GM18861 (cell line): ENCODE results near the gene GJA1.
"Not testable (repeated sequence)": the region's sequence is repeated elsewhere in the genome, so short reads cannot be mapped to it uniquely, and the experiment has no call there.

Experiments used
- ATAC-seq: cut with Tn5 transposase; IDR thresholded peaks from one replicate; pipeline ENCODE4 v1.9.1; 2021; ENCODE audit not compliant: unreplicated experiment

Gene GJA1

DNA sequence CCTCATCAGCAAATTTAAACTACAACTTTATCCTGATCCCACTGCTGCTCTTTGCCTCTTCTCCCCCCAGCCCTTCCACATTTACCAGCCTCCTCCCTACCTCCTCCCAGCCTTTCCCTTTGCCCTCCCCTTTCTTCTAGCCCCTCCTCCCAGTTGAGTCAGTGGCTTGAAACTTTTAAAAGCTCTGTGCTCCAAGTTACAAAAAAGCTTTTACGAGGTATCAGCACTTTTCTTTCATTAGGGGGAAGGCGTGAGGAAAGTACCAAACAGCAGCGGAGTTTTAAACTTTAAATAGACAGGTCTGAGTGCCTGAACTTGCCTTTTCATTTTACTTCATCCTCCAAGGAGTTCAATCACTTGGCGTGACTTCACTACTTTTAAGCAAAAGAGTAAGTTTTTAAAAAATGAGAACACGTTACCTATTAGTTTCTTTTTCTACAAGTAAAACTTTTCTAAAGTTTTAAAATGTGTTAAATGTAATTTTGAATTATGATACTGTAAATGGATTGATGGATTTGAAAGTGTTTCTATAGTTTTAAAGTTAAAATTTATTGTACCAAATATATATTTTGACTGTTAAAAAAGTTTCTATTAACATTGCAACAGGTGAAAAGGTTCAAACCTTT, at the start of gene GJA1:
TSS of gene GJA1 (plus strand) at position 203 of the 626 bp plus-strand sequence. CDS start 11,202 bp downstream, outside the sequence.
- ATAC-seq: no peak

DNA sequence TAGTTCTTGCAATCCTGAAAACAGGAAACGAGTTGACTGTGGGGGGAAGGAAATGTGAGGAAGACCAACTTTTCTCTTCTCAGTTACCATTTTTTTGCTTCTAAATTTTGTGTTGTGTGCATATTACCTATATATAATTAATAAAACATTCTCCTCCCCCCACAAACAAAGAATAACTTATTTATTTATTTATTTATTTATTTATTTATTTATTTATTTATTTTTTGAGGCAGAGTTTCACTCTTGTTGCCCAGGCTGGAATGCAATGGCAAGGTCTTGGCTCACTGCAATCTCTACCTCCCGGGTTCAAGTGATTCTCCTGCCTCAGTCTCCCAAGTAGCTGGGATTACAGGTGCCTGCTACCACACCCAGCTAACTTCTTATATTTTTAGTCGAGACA, 48.9 kb upstream of the GJA1 start:
- not testable (repeated sequence) for ATAC-seq

DNA sequence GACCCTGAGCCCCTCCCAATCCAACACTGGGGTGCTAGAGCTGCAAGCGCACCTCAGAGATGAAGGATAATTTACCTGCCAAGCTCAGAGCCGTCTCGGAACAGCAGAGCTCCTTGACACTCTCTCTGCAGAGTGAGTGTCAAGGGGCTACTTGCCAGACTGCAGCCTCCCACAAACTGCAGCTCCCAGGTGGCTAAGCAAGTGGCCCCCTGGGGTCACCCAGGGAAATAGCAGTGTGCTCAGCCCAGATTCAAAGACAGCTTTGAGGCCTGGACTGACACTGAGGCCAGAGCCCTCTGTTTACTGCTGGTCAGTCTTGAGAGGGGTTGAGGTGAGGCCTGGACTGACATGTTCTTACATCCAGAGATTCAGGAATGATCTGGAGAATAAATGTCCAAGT, 46.0 kb upstream of the GJA1 start:
- ATAC-seq: no peak

DNA sequence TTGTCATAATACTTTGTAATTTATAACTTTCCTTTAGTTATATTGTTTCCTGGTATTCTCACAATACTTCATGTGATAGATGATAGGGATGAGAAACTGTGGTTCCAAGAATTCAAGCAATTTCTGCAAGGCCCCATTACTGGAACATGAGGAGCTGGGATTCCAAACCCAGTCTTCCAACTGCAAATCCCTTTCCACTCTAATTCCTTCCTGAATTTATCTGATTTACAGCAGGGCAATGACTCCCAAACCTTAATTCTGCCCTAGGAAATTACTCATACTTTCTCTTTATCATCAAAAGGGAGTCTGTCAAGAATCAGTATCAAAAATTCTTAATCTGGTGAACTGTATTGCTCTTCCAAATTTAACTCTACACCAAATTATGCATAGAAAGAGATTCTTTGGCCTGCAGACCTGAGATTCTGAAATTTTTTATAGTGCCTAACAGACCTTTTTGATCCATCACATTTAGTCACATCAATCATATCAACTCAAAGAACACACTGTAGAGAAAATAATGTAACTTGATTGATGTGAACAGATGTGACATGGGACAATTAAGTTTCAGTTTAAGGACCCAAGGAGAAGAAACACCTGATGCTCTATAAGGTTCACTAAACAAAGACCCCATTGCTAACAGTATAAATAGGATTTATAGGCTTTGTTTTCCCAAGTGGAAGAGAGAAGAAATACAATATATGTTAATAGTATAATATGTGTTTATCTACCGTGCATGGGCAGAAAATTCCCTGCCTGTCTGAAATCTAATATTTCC, 41.5 kb upstream of the GJA1 start:
- no peak for ATAC-seq

DNA sequence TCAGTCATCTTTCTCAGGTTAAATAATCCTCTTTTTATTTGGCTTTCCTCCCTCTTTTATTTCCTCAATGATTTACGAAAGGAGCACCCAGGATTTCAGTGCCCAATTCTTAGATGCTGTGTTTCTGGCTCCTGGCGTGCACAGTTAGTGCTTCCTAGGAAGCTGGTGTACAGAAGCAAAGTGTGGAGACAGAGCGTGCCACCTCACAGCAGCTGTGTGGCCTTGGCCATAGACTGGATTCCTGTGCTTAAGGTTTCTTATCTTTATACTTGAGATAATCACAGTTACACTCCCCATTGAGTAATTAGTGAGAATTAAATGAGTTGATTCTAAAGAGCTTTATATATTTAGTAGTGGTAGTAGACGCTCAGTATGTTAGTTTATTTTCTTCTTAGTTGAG, 39.7 kb upstream of the GJA1 start:
- ATAC-seq: no peak

DNA sequence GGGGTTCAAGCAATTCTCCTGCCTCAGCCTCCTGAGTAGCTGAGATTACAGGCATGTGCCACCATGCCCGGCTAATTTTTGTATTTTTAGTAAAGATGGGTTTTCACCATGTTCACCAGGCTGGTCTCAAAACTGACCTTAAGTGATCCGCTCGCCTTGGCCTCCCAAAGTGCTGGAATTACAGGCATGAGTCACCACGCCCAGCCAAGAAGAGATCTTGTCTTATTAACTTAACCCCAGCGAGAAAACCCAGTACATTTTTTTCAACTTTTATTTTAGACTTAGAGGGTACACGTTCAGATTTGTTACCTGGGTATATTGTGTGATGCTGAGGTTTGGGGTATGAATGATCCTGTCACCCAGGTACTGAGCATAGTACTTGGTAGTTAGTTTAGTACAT, 38.3 kb upstream of the GJA1 start:
- not testable (repeated sequence) for ATAC-seq

DNA sequence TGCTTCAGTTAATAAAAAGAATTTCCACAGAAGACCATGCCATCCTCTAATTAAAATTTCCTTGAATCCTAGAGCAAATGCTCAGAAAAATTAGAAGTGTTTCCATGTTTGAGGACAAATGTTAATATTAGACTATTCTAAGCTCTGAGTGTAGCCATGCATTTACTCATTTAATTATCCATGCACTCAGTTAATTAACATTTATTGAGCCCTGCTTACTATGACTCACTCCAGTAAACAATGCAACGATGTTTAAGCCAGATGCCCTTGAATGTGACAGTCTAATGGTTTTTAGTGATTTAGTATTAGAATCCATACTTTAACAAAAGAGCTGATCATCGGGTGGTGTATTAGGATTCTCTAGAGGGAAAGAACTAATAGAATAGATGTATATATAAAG, 37.3 kb upstream of the GJA1 start:
- ATAC-seq: no peak

DNA sequence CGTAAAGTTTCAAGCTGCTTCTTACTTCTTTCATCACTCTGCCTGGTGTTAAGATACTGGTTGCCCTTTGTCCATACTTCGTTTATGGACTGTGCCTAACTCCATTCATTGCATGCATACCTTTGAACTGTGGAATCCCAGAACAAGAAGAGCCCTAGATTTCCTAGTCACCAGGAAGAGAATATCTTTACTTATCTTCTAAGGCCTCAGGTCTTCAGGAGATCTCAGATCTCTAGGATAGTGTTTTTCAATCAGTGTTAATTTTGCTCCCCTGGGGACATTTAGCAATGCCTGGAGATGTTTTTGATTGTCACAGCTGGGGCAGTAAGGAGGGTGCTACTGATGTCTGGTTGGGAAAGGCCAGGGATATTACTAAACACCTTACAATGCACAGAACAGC, 35.5 kb upstream of the GJA1 start:
- no peak for ATAC-seq

DNA sequence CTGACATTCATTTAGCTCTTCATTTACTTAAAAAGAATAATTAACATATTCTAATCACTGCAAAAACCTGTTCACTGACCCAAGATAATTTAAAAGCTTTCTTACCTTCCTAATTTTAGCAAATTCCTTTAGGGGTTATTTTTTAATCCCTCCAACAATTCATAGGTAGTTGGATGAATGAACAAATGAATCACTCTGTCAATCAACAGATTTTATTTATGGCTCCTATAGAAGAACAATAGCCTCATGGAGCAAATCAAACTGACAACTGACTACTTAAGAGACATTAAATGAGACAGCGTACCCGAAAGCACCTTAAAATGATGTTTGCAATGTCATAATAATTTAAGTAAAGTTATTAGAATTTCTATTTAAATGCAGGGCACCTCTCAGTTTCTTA, 31.5 kb upstream of the GJA1 start:
- ATAC-seq: no peak

DNA sequence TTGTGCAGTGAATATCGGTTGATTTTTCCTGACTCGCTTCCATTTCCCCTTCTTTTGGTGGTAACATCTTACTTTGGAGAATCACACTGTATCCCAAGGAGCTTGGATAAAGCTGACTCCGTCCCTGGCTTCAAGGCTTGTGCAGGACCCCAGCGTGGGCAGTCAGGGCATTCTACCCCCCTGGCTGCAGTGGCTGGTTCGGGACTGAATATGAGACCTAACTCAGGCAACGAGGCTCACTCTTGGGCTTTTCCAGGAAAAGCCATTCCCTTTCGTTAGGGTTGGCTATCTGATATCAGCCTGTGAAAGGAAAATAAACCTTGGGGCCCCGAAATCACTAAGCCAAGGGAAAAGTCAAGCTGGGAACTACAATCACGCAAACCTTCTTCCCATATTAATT, 30.1 kb upstream of the GJA1 start:
- no peak for ATAC-seq

DNA sequence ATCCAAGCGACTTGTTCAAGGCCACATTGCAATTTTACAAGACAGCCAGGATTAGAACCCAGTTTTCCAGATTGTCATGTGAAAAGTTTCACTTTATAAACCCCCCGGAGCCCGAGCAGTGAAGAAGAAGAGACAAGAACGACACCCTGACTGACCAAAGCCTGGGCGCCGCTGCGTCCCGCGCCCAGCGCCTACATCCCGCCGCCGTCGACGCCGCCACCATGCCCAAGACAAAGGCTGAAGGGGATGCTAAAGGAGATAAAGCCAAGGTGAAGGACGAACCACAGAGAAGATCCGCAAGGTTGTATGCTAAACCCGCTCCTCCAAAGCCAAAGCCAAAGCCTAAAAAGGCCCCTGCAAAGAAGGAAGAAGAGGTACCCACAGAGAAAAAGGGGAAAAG, 27.1 kb upstream of the GJA1 start:
- no peak for ATAC-seq

DNA sequence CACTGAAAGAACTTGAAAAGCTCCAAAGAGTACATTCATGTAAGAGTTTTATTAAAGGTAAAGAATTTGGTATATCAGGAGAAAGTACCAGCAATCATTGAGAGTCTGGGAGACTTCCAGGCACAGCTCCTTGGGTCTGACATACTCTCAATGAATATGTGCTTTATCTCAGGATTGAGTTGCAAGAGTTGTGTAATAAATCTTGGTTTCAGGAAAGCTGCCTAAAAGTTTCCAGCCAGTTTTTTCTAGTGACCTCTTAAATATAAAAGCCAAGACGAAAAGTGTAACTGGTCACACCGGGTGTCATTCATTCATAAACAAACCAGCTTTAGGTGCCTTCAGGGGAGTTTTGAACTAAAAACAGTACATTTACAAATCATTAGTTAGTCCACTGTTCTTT, 21.6 kb upstream of the GJA1 start:
- ATAC-seq: no peak

DNA sequence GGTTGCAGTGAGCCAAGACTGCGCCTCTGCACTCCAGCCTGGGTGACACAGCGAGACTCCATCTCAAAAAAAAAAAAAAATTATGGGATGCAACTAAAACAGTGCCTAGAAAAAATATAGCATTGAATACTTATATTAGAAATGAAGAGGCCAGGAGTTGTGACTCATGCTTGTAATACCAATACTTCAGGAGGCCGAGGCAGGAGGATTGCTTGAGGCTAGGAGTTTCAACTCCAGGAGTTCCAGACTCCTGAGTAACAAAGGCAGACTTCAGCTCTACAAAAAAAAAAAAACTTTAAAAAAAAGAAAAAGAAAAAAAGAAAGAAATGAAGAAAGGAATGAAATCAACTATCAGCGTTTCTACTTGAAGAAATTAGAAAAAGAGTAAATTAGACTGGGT, 17.1 kb upstream of the GJA1 start:
- ATAC-seq: no peak

DNA sequence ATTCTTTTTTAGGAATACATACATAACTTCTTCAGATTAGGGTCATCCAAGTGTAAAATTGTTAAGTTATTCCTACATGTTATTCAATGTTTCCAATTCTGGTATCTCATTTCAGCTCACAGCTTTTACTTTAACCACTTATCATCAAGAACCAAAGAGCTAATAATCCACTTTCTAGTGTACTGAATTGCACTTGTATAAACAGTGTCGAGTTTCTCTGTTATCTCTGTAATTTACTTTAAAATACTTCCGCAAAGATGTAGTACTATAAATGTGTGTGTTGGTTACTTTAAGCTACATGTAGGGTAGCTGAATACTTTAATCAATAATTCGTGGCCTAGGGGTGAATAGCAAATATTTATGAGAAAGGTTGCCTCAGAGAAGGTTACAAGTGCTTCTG, 8.8 kb upstream of the GJA1 start:
- no peak for ATAC-seq

DNA sequence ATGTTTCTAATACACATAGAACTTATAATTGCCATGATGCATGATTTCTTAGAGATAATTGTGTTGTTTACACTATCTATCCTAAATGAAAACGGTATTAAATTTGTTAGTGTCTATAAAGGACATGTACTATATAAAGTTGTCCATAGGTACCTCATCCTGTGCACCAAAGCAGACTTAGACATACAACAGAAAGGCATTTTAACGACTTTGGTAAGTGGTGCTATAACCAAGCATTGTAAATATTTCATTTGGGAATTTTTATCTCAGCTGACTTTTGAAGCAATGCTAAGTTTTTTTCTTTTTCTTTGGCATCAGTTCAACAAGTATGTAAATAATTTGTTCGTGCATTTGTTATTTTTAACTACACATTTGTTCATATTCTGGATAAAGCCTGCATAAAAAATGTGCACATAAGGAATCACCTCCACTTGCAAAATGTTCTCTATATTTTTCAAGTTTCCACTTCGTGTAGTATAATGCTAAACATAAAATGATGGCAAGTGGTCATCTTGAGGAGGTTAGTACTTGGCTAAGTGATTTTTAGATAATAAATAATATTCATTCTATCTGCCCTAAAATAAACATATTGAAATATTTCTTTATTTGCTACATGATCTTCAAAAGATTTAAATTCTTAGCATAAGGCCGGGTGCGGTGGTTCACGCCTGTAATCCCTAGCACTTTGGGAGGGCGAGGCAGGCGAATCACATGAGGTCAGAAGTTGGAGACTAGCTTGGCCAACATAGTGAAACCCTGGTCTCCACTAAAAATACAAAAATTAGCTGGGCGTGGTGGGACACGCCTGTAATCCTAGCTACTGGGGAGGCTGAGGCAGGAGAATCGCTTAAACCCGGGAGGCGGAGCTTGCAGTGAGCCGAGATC, 6.3 kb upstream of the GJA1 start:
- ATAC-seq: no peak

DNA sequence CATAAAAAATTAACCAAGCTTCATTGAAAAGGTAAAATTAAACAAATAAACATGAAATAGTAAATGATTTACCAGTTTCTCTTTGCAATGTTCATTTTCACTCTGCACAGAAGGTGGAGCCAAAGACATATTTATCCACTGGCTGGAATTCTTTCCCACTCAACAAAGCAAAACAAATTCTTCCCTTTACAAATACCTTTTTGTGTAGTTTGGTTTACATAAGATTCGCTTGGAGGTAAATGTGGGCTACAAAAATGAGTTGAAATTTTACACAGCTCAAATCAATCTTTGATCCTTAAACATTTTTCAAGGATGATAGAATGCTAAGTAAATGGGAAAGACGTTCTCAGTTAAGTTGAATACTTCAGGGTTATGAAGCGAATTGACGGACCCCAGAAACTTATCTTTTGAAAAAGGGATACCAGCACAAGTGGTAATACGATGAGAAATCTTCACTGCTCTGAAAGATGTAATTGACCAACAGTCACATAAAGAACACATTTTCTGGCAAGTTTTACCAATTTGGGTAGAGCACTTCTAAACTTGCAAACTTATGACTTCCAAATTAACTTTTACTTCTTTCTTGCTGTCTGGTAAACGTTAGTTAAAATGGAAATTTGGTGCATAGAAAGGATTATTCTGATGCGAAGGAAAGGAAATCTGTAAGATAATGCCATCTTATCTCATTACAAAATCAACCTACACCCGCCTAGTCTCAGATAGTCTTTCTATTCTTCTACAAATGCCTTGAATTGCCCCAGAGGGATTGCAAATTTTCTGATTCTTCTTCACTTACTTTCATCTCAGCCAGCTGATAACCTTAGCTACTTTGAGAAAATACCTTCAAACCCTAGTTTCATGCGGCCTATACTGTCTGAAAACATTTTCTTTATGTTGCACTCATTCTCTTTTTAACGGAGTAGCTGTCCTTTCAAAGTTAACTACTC, 4.7 kb upstream of the GJA1 start:
- ATAC-seq: no peak

DNA sequence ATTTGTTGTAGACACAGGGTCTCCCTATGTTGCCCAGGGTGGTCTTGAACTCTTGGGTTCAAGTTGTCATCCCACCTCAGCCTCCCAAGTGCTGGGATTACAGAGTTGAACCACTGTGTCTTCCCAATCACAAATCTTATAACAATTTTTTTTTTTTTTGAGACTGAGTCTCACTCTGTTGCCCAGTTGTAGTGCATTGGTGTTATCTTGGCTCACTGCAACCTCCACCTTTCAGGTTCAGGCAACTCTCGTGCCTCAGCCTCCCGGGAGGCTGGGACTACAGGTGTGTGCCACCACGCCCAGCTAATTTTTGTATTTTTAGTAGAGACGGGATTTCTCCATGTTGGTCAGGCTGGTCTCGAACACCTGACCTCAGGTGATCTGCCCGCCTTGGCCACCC, 3.7 kb upstream of the GJA1 start:
- not testable (repeated sequence) for ATAC-seq

DNA sequence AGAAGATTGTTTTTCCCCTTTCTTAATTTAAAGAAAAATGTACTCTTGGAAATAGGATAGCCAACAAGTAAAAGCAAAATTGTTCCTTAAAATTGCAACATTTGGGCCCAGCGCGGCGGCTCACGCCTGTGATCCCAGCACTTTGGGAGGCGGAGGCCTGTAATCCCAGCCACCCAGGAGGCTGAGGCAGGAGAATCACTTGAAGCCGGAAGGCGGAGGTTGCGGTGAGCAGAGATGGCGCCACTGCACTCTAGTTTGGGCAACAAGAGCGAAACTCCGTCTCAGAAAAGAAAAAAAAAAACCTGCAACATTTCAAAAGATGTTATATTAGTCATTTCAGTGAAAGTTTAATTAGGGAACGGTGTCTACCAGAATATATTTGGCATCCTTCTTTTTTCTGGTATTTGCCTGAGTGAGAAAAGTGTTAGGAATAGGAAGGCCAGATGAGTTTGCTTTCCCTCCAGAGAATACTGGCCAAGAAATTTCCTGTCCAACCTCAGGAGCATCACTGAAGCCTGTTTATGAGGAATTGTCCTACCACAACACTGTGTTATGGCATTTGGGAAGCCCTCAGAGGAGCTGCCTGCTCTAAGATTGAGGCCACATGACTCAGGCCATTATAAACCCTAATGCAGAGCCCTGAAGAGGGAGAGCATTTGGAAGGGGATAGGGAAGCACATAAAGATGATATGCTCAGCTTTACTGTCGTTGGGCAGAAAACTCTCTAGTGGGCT, 1.2 kb upstream of the GJA1 start:
- no peak for ATAC-seq

DNA sequence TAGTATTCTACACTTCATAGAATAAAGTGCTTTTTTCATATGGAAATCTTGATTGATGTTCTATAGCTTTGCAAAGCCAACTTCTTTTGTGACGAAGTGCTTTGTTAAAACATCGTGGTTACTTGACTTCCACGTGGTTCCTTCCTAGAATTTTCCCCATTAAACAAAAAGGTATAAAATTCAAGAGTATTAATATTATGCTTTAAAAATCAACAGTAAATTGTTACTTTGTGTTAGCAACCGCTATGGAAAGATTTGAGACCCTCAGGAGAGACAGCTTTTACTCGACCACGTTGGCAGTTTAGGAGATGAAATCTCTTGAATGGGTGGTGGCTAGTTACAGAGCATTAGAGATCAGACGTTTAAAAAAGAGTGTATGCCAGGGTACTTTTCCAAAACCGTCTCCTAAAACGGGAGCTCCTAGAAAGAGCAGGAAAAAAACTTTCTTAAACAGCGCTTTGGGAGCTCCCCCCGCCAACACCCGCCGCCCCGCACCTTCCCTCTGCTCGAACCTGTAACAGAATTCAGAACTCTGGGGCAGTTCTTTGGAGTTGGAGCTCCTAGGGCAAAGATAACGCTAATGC, 920 bp downstream of the GJA1 start:
- ATAC-seq: no peak
